H1 (cell line): Measurements from ENCODE around the gene FAM50A. TPM values are rescaled to one million over a fixed set of nuclear protein-coding genes. Genes with fewer than 3 reads are reported as not detected.

Experiments used
- CTCF ChIA-PET: fragments of 300-600 bp; sonication (Branson Sonifier 250); formaldehyde crosslinking; loops from one replicate; lab custom pipeline; 2021; ENCODE audit not compliant: partially characterized antibody; lab: Charles Lee
- POLR2A ChIA-PET: fragments of 300-600 bp; sonication (Branson Sonifier 250); formaldehyde crosslinking; loops from one replicate; lab custom pipeline; 2021; ENCODE audit warnings: inconsistent platforms; ENCODE audit not compliant: partially characterized antibody; lab: Charles Lee
- DNase-seq, 2 experiments: peaks; one replicate each; pipeline versions ENCODE4 v3.0.0 to v3.0.0-alpha.2; 2010 to 2022; ENCODE audit warnings: low spot score in 2 of 2, low read depth in 1 of 2, mixed read lengths in 1 of 2
- FAIRE-seq: peaks from 2 replicates; lab custom pipeline; 2011; peaks lifted over from hg19 to GRCh38; lab: Jason Lieb, UNC
- H2AFZ ChIP-seq: 2 replicates; pipeline ENCODE4 v1.8.1; 2012; ENCODE audit warnings: low read length, inconsistent platforms
- H2AK5ac ChIP-seq: 2 replicates; pipeline ENCODE4 v1.6.1; 2013; ENCODE audit warnings: low read depth, low read length
- H2BK120ac ChIP-seq: replicated peaks from 2 replicates; pipeline ENCODE3; 2013; ENCODE audit warnings: low read depth, low read length, inconsistent platforms
- H2BK12ac ChIP-seq: 2 replicates; pipeline ENCODE4 v1.6.1; 2013; ENCODE audit warnings: low read depth, low read length
- H2BK15ac ChIP-seq: 2 replicates; pipeline ENCODE4 v1.6.1; 2013; ENCODE audit warnings: low read length
- H2BK20ac ChIP-seq: 2 replicates; pipeline ENCODE4 v1.6.1; 2013; ENCODE audit warnings: low read length
- H2BK5ac ChIP-seq: 2 replicates; pipeline ENCODE4 v1.6.1; 2013; ENCODE audit warnings: low read depth, low read length
- H3K14ac ChIP-seq: 2 replicates; pipeline ENCODE4 v1.6.1; 2013; ENCODE audit warnings: inconsistent platforms; ENCODE audit not compliant: insufficient read length
- H3K18ac ChIP-seq: 2 replicates; pipeline ENCODE4 v1.6.1; 2013; ENCODE audit warnings: low read length; ENCODE audit errors: extremely low read depth
- H3K23ac ChIP-seq: 2 replicates; pipeline ENCODE4 v1.6.1; 2013; ENCODE audit warnings: inconsistent platforms; ENCODE audit not compliant: insufficient read length
- H3K23me2 ChIP-seq: 2 replicates; pipeline ENCODE4 v1.6.1; 2013; ENCODE audit warnings: low read depth, low read length
- H3K27ac ChIP-seq: 2 replicates; pipeline ENCODE4 v1.6.1; 2011; ENCODE audit warnings: low read depth, low read length, inconsistent platforms
- H3K27me3 ChIP-seq, 4 experiments: replicated peaks in 1 of 4; 1 replicate in 1 of 4; 2 replicates in 3 of 4; pipeline versions ENCODE4 v1.6.1 to v1.8.1; 2011 to 2013; ENCODE audit warnings: low read length in 3 of 4, mild to moderate bottlenecking in 3 of 4, inconsistent platforms in 2 of 4, mixed read lengths in 2 of 4, moderate library complexity in 1 of 4; ENCODE audit not compliant: control insufficient read depth in 3 of 4, insufficient read depth in 3 of 4; ENCODE audit errors: extremely low read depth in 1 of 4
- H3K36me3 ChIP-seq, 4 experiments: 2 replicates each; pipeline versions ENCODE4 v1.6.1 to v1.8.1; 2011 to 2013; ENCODE audit warnings: mild to moderate bottlenecking in 4 of 4, low read length in 3 of 4, moderate library complexity in 2 of 4, control low read depth in 1 of 4, inconsistent platforms in 1 of 4; ENCODE audit not compliant: insufficient read depth in 4 of 4, control insufficient read depth in 2 of 4
- H3K4ac ChIP-seq: replicated peaks from 2 replicates; pipeline ENCODE3; 2013; ENCODE audit warnings: low read length, low read depth, mixed read lengths, inconsistent platforms; ENCODE audit not compliant: insufficient read length
- H3K4me1 ChIP-seq, 4 experiments: replicated peaks in 1 of 4; 1 replicate in 1 of 4; 2 replicates in 3 of 4; pipeline versions ENCODE4 v1.6.1 to v1.8.1; 2011 to 2013; ENCODE audit warnings: low read length in 3 of 4, inconsistent platforms in 2 of 4, mixed read lengths in 1 of 4; ENCODE audit not compliant: insufficient read depth in 4 of 4, control insufficient read depth in 3 of 4
- H3K4me2 ChIP-seq, 2 experiments: 2 replicates each; pipeline versions ENCODE4 v1.6.1 to v1.8.1; 2011 to 2013; ENCODE audit warnings: low read depth in 2 of 2, low read length in 2 of 2, control low read depth in 1 of 2, inconsistent platforms in 1 of 2, mild to moderate bottlenecking in 1 of 2; ENCODE audit not compliant: insufficient read depth in 1 of 2
- H3K4me3 ChIP-seq, 4 experiments: fragments of 200-600, 300-600 bp in 1 of 4; sonication (generic), shearing (Covaris generic), sonication (Bioruptor Twin) in 1 of 4; 2 replicates each; pipeline versions ENCODE4 v1.5.1 to v1.8.1; 2011 to 2016; ENCODE audit warnings: low read length in 4 of 4, low read depth in 3 of 4, control low read depth in 2 of 4, inconsistent platforms in 2 of 4, mild to moderate bottlenecking in 2 of 4, mixed read lengths in 1 of 4, moderate library complexity in 1 of 4; ENCODE audit not compliant: insufficient read depth in 2 of 4; ENCODE audit errors: extremely low read depth in 1 of 4
- H3K56ac ChIP-seq: replicated peaks from 2 replicates; pipeline ENCODE3; 2013; ENCODE audit warnings: low read depth, mild to moderate bottlenecking, mixed read lengths, low read length, inconsistent platforms; ENCODE audit not compliant: insufficient read length
- H3K79me1 ChIP-seq: 2 replicates; pipeline ENCODE4 v1.6.1; 2013; ENCODE audit warnings: low read depth, low read length, control low read depth
- H3K79me2 ChIP-seq, 2 experiments: 2 replicates each; pipeline versions ENCODE4 v1.6.1 to v1.8.1; 2012 to 2013; ENCODE audit warnings: low read length in 2 of 2, mild to moderate bottlenecking in 2 of 2, inconsistent platforms in 1 of 2; ENCODE audit not compliant: insufficient read depth in 2 of 2, control insufficient read depth in 1 of 2
- H3K9ac ChIP-seq, 4 experiments: replicated peaks in 1 of 4; 1 replicate in 1 of 4; 2 replicates in 3 of 4; pipeline versions ENCODE4 v1.6.1 to v1.8.1; 2011 to 2013; ENCODE audit warnings: low read depth in 3 of 4, low read length in 3 of 4, control low read depth in 2 of 4, mild to moderate bottlenecking in 2 of 4, moderate library complexity in 2 of 4, inconsistent platforms in 1 of 4; ENCODE audit errors: extremely low read depth in 1 of 4
- H3K9me3 ChIP-seq, 2 experiments: 2 replicates each; pipeline versions ENCODE4 v1.6.1 to v1.8.1; 2012 to 2013; ENCODE audit warnings: mild to moderate bottlenecking in 2 of 2, moderate library complexity in 2 of 2, control low read depth in 1 of 2, inconsistent platforms in 1 of 2, low read depth in 1 of 2, low read length in 1 of 2, mixed read lengths in 1 of 2; ENCODE audit not compliant: insufficient read depth in 2 of 2
- H4K20me1 ChIP-seq, 2 experiments: replicated peaks in 1 of 2; 2 replicates each; pipeline versions ENCODE3 to v1.8.1; 2011 to 2013; ENCODE audit warnings: inconsistent platforms in 2 of 2, low read length in 2 of 2, mild to moderate bottlenecking in 1 of 2; ENCODE audit not compliant: insufficient read depth in 2 of 2, control insufficient read depth in 1 of 2
- H4K5ac ChIP-seq: 2 replicates; pipeline ENCODE4 v1.6.1; 2013; ENCODE audit warnings: low read length, low read depth, mixed read lengths, inconsistent platforms; ENCODE audit not compliant: insufficient read length
- H4K8ac ChIP-seq: 2 replicates; pipeline ENCODE4 v1.8.0; 2013; ENCODE audit warnings: mild to moderate bottlenecking, moderate library complexity, low read length, inconsistent platforms; ENCODE audit not compliant: insufficient read depth; ENCODE audit errors: extremely low read depth
- H4K91ac ChIP-seq: replicated peaks from 2 replicates; pipeline ENCODE3; 2013; ENCODE audit warnings: low read length, mixed read lengths, inconsistent platforms; ENCODE audit not compliant: insufficient read length
- ATF2 ChIP-seq: IDR thresholded peaks from 2 replicates; pipeline ENCODE4 v1.6.1; 2012; ENCODE audit warnings: low read length, inconsistent platforms
- CBX5 ChIP-seq: fragments of 300-800, 300-1000 bp; sonication (generic); IDR thresholded peaks from 2 replicates; pipeline ENCODE4 v1.7.1; 2016; ENCODE audit warnings: antibody characterized with exemption, low read length, low read depth
- GTF2F1 ChIP-seq: IDR thresholded peaks from 2 replicates; pipeline ENCODE4 v1.6.1; 2012; ENCODE audit warnings: low read depth, low read length, improper control_type of control experiment, borderline replicate concordance
- JUN ChIP-seq: IDR thresholded peaks from 2 replicates; pipeline ENCODE4 v1.6.1; 2011; ENCODE audit warnings: low read depth, mild to moderate bottlenecking, improper control_type of control experiment, low read length
- POLR2A ChIP-seq, 2 experiments: IDR thresholded peaks; 1 replicate in 1 of 2; 2 replicates in 1 of 2; pipeline ENCODE4 v1.6.1; 2011; ENCODE audit warnings: low read depth in 2 of 2, low read length in 2 of 2, mild to moderate bottlenecking in 2 of 2; ENCODE audit errors: control extremely low read depth in 1 of 2
- POU5F1 ChIP-seq: IDR thresholded peaks from 2 replicates; pipeline ENCODE4 v1.6.1; 2011; ENCODE audit warnings: low read depth, mild to moderate bottlenecking, low read length, moderate library complexity
- RXRA ChIP-seq: IDR thresholded peaks from 2 replicates; pipeline ENCODE4 v1.6.1; 2011; ENCODE audit warnings: low read depth, mild to moderate bottlenecking, low read length, moderate library complexity; ENCODE audit not compliant: insufficient read depth
- SIN3A ChIP-seq, 2 experiments: IDR thresholded peaks in 1 of 2; conservative IDR thresholded peaks in 1 of 2; 2 replicates each; pipeline ENCODE4 v1.6.1; 2011 to 2012; ENCODE audit warnings: low read length in 2 of 2, improper control_type of control experiment in 1 of 2, low read depth in 1 of 2, mild to moderate bottlenecking in 1 of 2
- WGBS, 2 experiments: shearing (Covaris generic) in 1 of 2; methylation state at CpG; one replicate each; pipeline versions ENCODE4 v1.1.6 to v1.1.7; 2013 to 2015; ENCODE audit warnings: low lambda C conversion rate in 2 of 2, mixed read lengths in 2 of 2, inconsistent platforms in 1 of 2, low coverage in 1 of 2, missing lambda C conversion rate in 1 of 2; ENCODE audit not compliant: insufficient replicate concordance in 2 of 2, insufficient coverage in 1 of 2, insufficient read length in 1 of 2; ENCODE audit errors: extremely low coverage in 1 of 2, missing lambda C conversion rate in 1 of 2; 5-methylcytosine and 5-hydroxymethylcytosine counted together
- polyA plus RNA-seq, 7 experiments: library from polyadenylated mRNA; depleted of rRNA in 3 of 7; stranded (reverse) in 5 of 7; unstranded in 2 of 7; fragments of >200 nt in 5 of 7; fragments of 200-250 nt in 2 of 7; gene quantifications; 1 replicate in 5 of 7; 2 replicates in 1 of 7; 4 replicates in 1 of 7; pipeline versions ENCODE4 v1.2.1 to v1.2.3, GENCODE V29; 2011 to 2013; ENCODE audit warnings: missing spikeins in 2 of 7, mixed read lengths in 2 of 7
- total RNA-seq: library from RNA; stranded (reverse); fragmentation: NEBNext Ultra II Directional; extraction: Animal tissue kit (Norgen Biotek cat#: 25700); gene quantifications from 2 replicates; pipeline ENCODE4 v1.2.1, GENCODE V29; 2021

Gene FAM50A
- total and polyA plus RNA-seq, 2 of the 8 experiments (the other 6 are each of a cell fraction or from before 2014, with no cell fraction given) = 30.7 to 48.7 TPM

GRCh38 chrX:154398668-154399526 is 45.0 kb upstream of the FAM50A start:
- Histone ChIP-seq H2AK5ac (no peak overlapping the region), H3K27ac (peak overlapping the region; percentile 95), H3K27me3 (no peaks in the 10 kb centered on the region), H3K18ac (peak overlapping the region; percentile 93), H2BK15ac (no peak overlapping the region), H3K14ac (no peak overlapping the region), H2BK120ac (no peak overlapping the region), H4K8ac (peak overlapping the region; percentile 90; the same call in 1 of the 2 replicates), H3K9me3 (no peaks in the 10 kb centered on the region), H3K36me3 (peaks cover 13 to 25% (median 19%) of the 10 kb centered on the region in 4 experiments), H3K79me2 (peaks cover 0 to 15% of the 10 kb centered on the region in 2 experiments; a peak in 2 of 4 replicates), H4K20me1 (peaks cover 3 to 4% of the 10 kb centered on the region in 2 experiments), H2BK5ac (peak overlapping the region; percentile 85), H3K23me2 (peaks cover 6% of the 10 kb centered on the region; the same call in 1 of the 2 replicates), H4K5ac (peak overlapping the region; percentile 53), H2BK12ac (no peak overlapping the region; the same call in 1 of the 2 replicates), H3K4me1 (peaks cover 0 to 6% (median 0%) of the 10 kb centered on the region in 4 experiments; a peak in 2 of 7 replicates), H3K79me1 (no peaks in the 10 kb centered on the region), H3K56ac (peak overlapping the region; percentile 83), H2BK20ac (no peak overlapping the region), H3K4me2 (peak overlapping the region; percentile 72 to 85), H2AFZ (no peak overlapping the region), H3K23ac (no peak overlapping the region), H4K91ac (peak overlapping the region; percentile 25), H3K9ac (peak overlapping the region; percentile 62 to 99 (median 95)), H3K4ac (peak overlapping the region; percentile 95), H3K4me3 (peak overlapping the region; percentile 82 to 99 (median 96))
- FAIRE-seq = no peak
- DNase-seq = peak in 1 of 2 experiments; percentile 64
- ChIA-PET POLR2A (interaction anchor here (0.8 to 8.4 kb wide), 37 partner anchors 11 to 137 kb away, joined by 3 to 124 read pairs (median 5); partner anchors contain the start of genes ATP6AP1, DNASE1L1, EMD and FAM3A), CTCF (interaction anchor here (0.8 to 4.9 kb wide), 8 partner anchors 10 to 452 kb away, joined by 3 to 20 read pairs (median 4); partner anchors contain the start of genes DNASE1L1 and FLNA)
- 11% methylated on average over 45 of the region's 49 CpGs; no CpG with 5 or more reads in 1 of the 2 experiments for whole genome bisulfite sequencing, 2 experiments
- TF ChIP-seq POU5F1 (no peak), ATF2 (0 out of 2 replicates have a peak, but pooled peaks have one; percentile 3), RXRA (no peak), GTF2F1 (no peak), POLR2A (IDR thresholded peaks at IDR 0.05; ENCODE audit: control extremely low read depth in 1 of 2, low read depth in 2 of 2, low read length in 2 of 2) (no peak; a peak in 1 of 3 replicates), CBX5 (no peak), JUN (no peak), SIN3A (conservative IDR thresholded peaks at IDR 0.05 in 1 of 2, IDR thresholded peaks at IDR 0.05 in 1 of 2; ENCODE audit: low read depth in 1 of 2, low read length in 2 of 2) (peak; percentile 34 to 85; a peak in 2 of 4 replicates)
